ENCODE results near the gene TSC1.
A peak's percentile ranks its signal among the peaks of the same experiment; 100 is the strongest.
"Not testable (repeated sequence)": the region's sequence is repeated elsewhere in the genome, so short reads cannot be mapped to it uniquely, and the experiment has no call there.

TSC1 gene

DNA sequence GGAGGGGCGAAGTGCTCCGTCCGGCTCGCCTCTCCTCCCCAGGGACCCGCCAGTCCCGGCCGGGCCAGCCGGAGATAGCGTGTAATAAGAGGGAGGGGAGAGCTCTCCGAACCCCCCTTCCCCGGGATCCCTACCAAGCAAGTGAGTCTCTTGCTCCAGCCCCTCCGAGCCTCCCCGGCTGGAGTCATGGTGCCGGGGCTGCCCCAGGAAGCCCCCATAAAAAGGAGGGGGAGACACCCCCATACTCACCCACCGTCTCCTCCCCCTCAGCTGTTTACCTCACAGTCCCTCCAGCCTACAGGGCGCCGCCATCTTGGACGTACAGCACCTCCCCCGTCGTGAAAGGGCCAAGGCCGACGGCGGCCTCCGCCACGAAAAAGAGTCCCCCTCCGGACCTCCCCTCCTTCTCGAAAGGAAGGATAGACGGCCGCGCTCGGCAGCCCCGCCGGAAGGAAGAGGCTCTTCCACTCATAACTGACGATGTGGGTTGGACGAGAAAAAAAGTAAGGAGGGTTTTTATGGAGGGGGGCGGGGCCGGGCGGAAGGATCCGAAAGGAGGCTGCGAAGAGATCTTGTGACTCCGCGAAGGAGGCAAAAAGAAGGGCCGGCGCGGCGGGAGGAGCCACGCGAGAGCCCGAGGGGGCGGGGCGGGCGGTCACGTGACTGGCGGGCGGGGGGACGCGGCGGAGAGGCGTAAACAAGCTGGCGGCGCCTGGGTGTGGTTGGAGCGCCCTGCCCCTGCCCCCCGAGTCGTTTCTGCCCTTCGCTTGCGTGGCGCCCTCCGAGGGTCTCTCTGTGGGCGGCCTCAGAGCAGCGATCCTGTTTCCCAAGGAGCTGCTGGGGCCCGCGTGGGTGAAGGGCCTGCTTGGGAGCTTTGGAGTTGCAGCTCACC, at the start of gene TSC1:
Gene TSC1 (minus strand): TSS at position 323 of the 892 bp plus-strand sequence. CDS start 15,744 bp downstream, outside the sequence.
- in situ Hi-C loops (cut with MboI; ENCODE audit: low pct_unique_long_range_greater_than_20kb, low sequenced_read_pairs, unreplicated experiment) = no loop called here
- TF ChIP-seq, protein P1, sequence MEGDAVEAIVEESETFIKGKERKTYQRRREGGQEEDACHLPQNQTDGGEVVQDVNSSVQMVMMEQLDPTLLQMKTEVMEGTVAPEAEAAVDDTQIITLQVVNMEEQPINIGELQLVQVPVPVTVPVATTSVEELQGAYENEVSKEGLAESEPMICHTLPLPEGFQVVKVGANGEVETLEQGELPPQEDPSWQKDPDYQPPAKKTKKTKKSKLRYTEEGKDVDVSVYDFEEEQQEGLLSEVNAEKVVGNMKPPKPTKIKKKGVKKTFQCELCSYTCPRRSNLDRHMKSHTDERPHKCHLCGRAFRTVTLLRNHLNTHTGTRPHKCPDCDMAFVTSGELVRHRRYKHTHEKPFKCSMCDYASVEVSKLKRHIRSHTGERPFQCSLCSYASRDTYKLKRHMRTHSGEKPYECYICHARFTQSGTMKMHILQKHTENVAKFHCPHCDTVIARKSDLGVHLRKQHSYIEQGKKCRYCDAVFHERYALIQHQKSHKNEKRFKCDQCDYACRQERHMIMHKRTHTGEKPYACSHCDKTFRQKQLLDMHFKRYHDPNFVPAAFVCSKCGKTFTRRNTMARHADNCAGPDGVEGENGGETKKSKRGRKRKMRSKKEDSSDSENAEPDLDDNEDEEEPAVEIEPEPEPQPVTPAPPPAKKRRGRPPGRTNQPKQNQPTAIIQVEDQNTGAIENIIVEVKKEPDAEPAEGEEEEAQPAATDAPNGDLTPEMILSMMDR (IDR thresholded peaks at IDR 0.05; ENCODE audit: extremely low read depth, insufficient read depth, missing control alignments) = no peak
- DNase-seq (ENCODE audit: low spot score) = peak; percentile 94

DNA sequence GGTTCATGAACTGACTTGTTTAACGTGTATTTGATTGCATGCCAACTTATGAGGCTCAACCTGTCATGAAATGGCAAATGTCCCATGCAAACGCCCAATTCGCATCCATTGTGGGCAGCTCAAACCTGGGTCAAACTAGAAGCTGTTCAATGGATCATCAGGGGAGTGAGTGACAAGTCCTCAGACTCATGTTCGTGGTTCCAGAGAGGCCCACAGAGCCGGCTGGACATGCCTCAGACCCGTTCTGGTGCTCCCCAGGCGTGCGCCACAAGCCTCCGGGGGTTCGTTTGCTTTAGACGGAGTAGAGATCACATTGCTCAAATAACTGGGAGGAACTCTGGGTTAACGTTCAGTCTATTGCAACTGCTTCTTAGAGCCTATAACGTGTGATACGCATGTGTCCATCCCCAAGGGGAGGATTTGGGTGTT, 49.1 kb upstream of the TSC1 start:
- no peak for DNase-seq (ENCODE audit: low spot score)
- in situ Hi-C loops (cut with MboI; ENCODE audit: low pct_unique_long_range_greater_than_20kb, low sequenced_read_pairs, unreplicated experiment) = no loop called here
- TF ChIP-seq, protein P1 (IDR thresholded peaks at IDR 0.05; ENCODE audit: extremely low read depth, insufficient read depth, missing control alignments) = no peak

DNA sequence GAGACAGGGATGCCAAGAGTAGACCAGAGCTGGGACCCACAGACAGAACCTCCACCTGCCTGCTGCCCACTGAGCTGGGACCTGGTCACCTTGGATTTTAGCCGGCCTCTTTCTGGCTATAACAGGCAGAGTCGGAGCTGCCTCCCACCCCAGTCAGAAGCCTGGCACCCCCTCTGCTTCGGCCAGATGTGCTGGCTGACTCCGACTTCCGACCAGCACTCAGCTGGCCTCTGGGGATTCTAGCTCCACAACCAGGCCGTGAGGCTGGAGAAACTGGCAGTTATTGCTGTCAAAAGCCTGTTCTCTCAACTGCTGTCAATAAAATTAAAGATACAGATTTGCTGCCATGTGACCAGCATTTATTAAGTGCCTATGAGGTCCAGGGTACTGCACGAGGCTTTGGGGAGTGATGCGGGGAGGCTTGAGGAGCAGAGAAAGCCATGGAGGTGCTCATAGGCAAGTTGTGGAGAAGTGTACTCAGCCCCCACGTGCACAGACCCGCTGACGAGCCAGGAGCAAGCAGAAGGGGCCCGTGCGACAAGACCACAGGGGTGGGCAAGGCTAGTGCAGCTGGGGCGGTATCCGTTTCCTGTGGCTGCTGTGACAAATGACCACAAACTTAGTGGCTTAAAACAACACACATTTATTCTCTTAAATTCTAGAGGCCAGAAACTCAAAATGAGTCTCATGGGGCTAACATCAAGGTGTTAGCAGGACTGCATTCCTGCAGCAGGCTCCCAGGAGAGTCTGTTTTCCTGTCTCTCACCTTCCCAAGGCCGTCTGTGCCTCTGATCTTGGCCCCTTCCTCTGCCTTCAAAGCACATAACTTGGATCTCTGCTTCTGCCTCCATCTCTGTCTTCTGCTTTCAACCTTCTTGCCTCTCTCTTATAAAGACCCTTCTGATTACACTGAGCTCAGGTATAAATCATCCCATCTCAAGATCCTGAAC, 47.2 kb upstream of the TSC1 start:
- no peak for DNase-seq (ENCODE audit: low spot score)
- TF ChIP-seq, protein P1 (IDR thresholded peaks at IDR 0.05; ENCODE audit: extremely low read depth, insufficient read depth, missing control alignments) = no peak
- in situ Hi-C loops (cut with MboI; ENCODE audit: low pct_unique_long_range_greater_than_20kb, low sequenced_read_pairs, unreplicated experiment) = no loop called here

DNA sequence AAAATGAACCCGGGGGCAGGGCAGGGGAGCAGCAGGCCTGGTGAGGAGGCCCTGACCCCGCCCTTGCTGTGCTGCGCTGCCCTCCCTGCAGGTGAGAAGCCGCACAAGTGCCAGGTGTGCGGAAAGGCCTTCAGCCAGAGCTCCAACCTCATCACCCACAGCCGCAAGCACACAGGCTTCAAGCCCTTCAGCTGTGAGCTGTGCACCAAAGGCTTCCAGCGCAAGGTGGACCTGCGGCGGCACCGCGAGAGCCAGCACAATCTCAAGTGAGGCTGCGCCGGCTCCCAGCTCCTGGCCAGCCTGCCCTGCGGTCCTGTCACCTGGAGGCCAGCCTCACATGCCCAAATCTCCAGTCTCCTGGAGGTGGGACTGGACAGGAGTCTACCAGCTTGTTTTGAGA, 46.4 kb upstream of the TSC1 start:
- in situ Hi-C loops (cut with MboI; ENCODE audit: low pct_unique_long_range_greater_than_20kb, low sequenced_read_pairs, unreplicated experiment) = no loop called here
- TF ChIP-seq, protein P1 (IDR thresholded peaks at IDR 0.05; ENCODE audit: extremely low read depth, insufficient read depth, missing control alignments) = no peak
- no peak for DNase-seq (ENCODE audit: low spot score)

DNA sequence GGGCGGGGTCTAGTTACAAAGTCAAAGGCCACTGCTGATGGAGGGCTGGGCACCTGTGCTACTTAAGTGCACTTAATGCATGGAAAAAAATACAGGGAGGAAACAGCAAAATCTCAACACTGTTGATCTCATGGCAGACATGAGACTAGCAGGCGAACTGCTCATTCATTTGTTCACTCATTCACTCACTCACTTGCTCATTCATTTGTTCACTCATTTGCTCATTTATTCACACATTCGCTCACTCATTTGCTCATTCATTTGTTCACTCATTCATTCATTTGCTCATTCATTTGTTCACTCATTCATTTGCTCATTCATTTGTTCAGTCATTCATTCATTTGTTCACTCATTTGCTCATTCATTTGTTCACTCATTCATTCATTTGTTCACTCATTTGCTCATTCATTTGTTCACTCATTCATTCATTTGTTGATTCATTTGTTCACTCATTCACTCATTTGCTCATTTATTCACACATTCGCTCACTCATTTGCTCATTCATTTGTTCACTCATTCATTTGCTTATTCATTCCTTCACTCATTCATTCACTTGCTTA, 45.7 kb upstream of the TSC1 start:
- in situ Hi-C loops (cut with MboI; ENCODE audit: low pct_unique_long_range_greater_than_20kb, low sequenced_read_pairs, unreplicated experiment); DNase-seq (ENCODE audit: low spot score): not testable (repeated sequence)

DNA sequence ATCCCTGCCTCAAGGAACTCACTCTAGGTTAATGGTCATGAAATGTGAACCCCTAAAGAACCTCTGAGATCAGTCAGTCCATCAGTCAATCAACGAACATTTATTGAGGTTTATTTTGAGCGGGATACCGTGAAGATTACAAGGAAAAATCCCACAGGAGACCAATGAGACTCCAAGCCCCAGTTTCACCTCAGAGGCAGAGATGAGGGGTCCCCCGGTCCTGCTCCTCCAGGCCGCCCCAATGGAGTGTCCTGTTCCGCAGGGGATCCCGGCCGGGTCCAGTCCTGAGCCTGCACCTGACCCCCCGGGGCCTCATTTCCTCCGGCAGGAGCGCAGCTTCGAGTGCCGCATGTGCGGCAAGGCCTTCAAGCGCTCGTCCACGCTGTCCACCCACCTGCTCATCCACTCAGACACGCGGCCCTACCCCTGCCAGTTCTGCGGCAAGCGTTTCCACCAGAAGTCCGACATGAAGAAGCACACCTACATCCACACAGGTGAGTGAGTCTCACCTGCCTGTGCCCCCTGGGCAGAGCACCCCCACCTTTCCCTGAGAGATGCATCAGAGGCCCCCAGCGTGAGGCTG, 45.1 kb upstream of the TSC1 start:
- in situ Hi-C loops (cut with MboI; ENCODE audit: low pct_unique_long_range_greater_than_20kb, low sequenced_read_pairs, unreplicated experiment) = no loop called here
- no peak for DNase-seq (ENCODE audit: low spot score)
- TF ChIP-seq, protein P1 (IDR thresholded peaks at IDR 0.05; ENCODE audit: extremely low read depth, insufficient read depth, missing control alignments) = no peak

All from GM13977 (cell line).